ENCODE data around the gene ZNF480.
A peak's percentile ranks its signal among the peaks of the same experiment; 100 is the strongest.
"Not testable (repeated sequence)": the region's sequence is repeated elsewhere in the genome, so short reads cannot be mapped to it uniquely, and the experiment has no call there.

ZNF480 gene

DNA sequence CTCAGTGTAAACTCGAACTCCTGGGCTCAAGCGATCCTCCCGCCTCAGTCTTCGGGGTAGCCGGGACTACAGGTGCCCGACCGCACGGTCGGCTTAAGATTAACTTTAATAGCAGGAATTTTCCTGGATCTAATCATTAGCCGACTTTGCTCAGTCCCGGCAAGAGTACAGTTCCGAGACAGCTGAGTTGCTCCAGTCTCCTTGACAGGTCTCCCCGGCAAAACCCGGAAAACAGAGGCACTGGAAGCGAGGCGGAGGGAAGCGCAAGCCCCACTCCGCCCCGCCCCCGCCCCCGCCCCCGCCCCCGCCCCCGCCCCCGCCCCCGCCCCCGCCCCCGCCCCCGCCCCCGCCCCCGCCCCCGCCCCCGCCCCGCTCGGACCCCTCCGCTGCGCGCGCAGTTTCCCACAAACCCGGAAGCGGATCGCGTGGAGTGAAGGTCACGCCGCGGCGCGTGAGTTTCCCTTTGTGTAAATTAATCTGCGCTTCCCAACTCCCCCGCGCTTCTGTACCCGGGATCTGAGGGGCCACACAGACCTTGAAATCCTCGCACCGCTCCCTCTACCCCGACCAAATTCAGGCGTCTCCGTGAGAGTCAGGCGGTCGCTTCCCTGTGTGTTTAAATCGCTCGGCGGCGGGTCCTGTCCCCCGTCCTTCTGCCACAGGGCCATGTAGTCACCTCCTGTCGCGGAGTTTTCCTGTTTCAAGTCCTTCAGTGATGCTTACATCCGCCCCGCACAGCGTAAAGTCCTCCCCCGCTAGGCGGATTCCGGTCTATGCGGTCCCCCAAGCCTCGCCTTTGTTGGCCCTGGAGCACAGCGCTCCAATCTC, at the start of gene ZNF480:
Gene ZNF480, plus strand, starts transcription at position 397 of the 828 bp plus-strand sequence. CDS start 3,244 bp downstream, outside the sequence.
- peak; percentile 47 to 69 for DNase-seq (ENCODE audit: low read depth in 2 of 2)

DNA sequence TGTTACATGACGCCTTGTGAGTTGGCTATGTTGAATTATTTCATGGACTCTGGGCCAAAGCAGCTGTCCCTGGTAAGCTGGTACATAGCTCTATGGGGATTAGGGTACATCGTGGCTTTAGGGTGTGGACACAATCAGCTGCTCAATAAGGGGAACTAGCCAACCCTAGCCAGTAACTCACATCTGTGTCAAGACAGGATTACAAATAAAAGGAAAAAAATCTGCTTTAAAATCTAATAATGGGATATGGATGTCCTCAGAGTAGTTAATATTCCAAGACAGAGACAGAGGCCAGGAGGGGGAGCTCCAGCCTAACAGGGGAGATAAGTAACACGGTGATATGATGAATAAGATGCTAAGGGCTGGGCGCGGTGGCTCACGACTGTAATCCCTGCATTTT, 48.7 kb upstream of the ZNF480 start:
- DNase-seq (ENCODE audit: low read depth in 2 of 2): peak in 1 of 2 donors; percentile 42

- DNase-seq (ENCODE audit: low read depth in 2 of 2): no peak
Measured at GRCh38 chr19:52258426-52258825, 38.5 kb upstream of the ZNF480 start.

DNA sequence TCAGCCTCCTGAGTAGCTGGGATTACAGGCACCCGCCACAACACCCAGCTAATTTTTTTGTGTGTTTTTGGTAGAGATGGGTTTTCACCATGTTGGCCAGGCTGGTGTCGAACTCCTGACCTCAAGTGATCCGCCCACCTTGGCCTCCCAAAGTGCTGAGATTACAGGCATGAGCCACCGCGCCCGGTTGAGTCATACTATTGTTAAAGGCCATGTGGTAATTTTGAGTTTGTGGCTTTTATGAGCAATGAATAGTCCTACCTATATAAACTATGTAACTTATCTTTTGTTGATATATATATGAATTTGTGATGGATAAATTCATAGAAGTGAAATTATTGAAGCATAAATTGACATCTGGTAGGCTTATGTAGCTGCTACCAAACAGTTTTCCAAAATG, 31.4 kb upstream of the ZNF480 start:
- DNase-seq (ENCODE audit: low read depth in 2 of 2): not testable (repeated sequence)

- peak; percentile 85 to 98 for DNase-seq (ENCODE audit: low read depth in 2 of 2)
Measured at GRCh38 chr19:52269338-52270261, 27.4 kb upstream of the ZNF480 start, which contains the start of gene ZNF766. ZNF766 (plus strand) TSS chr19:52269587; CDS start chr19:52269614, 27 bp downstream.

DNA sequence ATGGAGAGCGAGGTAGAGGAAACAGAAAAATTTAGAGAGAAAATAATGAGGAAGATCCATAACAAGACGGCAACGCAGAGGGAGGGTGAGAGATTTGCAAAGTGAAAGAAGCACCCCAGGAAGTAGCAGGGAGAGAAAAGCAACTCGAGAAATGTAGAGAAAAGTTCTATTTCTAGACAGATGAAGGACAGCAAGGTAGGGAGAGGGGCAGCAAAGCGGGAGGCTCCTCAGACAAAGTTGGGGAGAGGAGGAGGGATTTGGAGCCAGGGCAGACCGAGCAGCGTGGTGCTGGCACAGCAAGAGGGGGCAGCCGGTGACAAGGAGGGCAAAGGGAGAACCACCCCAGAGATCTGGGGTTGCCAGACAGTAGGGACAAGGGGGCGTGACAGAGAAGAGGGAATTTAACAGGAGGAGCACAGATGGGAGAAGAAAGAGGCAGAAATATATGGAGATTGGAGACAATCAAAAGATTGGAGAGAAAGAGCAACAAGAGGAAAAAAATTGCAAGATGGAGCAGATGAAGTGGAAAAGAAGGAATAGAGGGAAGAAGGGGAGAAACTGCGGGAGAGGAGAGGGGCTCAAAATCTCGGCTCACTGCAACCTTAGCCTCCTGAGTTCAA, 26.6 kb upstream of the ZNF480 start:
- DNase-seq (ENCODE audit: low read depth in 2 of 2): no peak

DNA sequence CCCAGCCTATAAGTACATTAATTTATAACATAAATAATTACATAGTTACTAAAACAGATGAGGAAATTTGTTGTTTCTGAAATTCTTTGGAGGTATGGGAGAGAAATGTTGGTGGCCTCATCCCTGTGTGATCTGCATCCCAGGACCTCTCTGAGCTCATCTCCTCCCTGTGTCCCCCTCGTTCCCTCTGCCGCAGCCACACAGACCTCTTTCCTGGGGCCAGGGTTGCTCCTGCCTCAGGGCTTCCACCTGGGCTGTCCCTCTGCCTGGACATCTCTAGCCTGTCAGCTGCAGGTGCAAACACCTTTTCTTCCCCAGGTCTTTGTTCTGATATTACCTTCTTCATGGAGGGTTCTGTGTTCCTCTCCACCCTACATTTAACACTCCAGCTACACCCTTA, 23.7 kb upstream of the ZNF480 start:
- no peak for DNase-seq (ENCODE audit: low read depth in 2 of 2)

DNA sequence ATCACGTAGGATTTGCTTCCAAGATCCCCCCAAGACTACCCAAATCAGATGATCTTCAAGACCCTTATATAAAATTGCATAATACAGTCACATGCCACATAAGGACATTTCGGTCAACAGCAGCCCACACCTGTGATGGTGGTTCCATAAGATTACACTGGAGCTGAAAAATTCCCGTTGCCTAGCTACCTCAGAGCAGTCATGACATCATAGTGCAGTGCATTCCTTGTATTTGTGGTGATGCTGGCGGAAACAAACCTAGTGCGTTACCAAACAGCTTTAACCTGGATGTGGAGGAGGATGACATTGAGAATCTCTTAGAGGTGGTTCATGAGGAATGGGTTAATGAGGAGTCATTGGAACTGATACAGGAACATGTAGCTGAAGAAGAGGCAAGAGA, 22.8 kb upstream of the ZNF480 start:
- no peak for DNase-seq (ENCODE audit: low read depth in 2 of 2)

DNA sequence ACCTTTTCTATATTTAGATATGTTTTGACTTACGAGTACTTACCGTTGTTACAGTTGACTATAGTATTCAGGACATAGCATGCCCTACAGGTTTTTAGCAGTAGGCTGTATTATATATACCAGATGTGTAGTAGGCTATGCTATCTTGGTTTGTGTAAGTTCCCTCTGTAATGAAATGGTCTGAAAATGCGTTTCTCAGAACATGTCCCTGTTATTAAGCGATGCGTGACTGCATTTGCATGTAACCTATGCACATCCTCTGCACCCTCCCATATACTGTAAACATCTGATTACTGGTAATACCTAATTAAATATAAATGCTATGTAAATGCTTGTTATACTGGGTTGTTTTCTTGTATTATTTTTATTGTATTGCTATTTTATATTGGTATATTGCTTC, 21.0 kb upstream of the ZNF480 start:
- no peak for DNase-seq (ENCODE audit: low read depth in 2 of 2)

GRCh38 chr19:52277471-52277870, 19.5 kb upstream of the ZNF480 start:
- DNase-seq (ENCODE audit: low read depth in 2 of 2): no peak

- DNase-seq (ENCODE audit: low read depth in 2 of 2): no peak
Measured at GRCh38 chr19:52286256-52286655, 10.7 kb upstream of the ZNF480 start.

- no peak for DNase-seq (ENCODE audit: low read depth in 2 of 2)
Measured at GRCh38 chr19:52291781-52292180, 5.2 kb upstream of the ZNF480 start.

DNA sequence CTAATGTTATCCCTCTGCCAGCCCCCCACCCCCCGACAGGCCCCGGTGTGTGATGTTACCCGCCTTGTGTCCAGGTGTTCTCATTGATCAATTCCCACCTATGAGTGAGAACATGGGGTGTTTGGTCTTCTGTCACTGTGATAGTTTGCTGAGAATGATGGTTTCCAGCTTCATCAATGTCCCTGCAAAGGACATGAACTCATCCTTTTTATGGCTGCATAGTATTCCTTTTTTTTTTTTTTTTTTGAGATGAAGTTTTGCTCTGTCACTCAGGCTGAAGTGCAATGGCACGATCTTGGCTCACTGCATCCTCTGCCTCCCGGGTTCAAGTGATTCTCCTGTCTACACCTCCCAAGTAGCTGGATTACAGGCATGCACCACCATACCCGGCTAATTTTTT, 4.0 kb upstream of the ZNF480 start:
- DNase-seq (ENCODE audit: low read depth in 2 of 2): not testable (repeated sequence)

DNA sequence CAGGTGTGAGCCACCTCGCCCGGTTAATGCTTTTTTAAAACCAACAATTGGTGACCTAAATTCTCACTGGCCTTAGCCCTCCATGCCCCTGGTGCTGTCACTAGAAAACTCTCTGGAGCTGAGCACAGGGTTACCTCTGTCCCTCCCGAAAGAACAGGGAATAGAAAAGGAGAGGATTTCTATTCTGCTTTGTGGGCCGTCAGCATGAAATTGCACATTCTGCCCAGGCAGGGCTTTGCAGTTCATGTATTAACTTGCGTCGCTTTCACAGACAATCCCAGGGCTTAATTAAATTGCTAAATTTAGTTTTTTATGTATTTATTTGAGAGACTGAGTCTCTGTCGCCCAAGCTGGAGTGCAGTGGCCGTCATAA, 583 bp upstream of the ZNF480 start:
- no peak for DNase-seq (ENCODE audit: low read depth in 2 of 2)

GRCh38 chr19:52297601-52298364, 814 bp downstream of the ZNF480 start:
- DNase-seq (ENCODE audit: low read depth in 2 of 2): no peak

DNA sequence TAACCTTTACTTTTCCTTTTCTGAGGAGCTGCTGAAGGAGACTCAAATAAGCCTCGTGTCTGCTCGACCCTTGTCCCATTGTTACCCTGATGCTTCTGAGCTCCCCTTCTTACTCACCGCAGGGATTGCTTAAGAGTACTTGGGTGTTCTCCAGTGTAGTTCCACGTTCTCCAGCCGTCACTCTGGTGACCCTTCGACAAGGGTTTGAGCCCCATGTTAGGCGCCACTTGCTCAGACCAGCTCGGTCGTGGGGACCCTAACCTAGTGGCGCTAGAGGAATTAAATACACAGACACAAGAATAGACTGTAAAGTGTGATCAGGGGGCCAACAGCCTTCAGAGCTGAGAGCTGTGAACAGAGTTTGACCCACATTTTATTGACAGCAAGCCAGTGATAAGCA, 10.3 kb downstream of the ZNF480 start:
- no peak for DNase-seq (ENCODE audit: low read depth in 2 of 2)

DNA sequence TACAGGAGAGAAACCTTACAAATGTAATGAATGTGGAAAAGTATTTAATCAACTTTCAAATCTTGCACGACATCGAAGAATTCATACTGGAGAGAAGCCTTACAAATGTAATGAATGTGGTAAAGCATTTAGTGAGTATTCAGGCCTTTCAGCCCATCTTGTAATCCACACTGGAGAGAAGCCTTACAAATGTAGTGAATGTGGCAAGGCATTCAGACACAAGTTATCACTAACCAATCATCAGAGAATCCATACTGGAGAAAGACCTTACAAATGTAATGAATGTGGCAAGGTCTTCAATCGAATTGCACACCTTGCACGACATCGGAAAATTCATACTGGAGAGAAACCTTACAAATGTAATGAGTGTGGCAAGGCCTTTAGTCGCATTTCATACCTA, 25.5 kb downstream of the ZNF480 start:
- no peak for DNase-seq (ENCODE audit: low read depth in 2 of 2)

DNA sequence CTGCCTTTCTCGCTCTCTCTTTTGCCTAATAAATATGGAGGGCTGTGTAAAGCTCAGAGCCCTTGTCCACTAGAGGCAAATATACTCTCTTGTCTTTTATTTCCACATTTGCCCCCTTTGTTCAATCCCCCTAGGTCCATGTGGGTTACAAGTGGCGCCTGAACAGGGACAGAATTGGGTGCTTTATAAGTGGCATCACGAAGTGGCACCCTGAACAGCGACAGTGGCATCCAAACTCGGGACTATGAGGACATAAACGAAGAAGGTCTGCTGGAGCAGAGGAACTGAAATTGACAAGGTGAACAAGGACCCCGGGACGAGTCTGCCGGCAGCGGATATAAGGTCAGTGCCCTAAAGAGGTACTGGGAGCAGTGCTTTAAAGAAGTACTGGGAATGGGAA, 34.8 kb downstream of the ZNF480 start:
- DNase-seq (ENCODE audit: low read depth in 2 of 2): no peak

GRCh38 chr19:52335768-52336116, 38.8 kb downstream of the ZNF480 start:
- DNase-seq (ENCODE audit: low read depth in 2 of 2): no peak

DNA sequence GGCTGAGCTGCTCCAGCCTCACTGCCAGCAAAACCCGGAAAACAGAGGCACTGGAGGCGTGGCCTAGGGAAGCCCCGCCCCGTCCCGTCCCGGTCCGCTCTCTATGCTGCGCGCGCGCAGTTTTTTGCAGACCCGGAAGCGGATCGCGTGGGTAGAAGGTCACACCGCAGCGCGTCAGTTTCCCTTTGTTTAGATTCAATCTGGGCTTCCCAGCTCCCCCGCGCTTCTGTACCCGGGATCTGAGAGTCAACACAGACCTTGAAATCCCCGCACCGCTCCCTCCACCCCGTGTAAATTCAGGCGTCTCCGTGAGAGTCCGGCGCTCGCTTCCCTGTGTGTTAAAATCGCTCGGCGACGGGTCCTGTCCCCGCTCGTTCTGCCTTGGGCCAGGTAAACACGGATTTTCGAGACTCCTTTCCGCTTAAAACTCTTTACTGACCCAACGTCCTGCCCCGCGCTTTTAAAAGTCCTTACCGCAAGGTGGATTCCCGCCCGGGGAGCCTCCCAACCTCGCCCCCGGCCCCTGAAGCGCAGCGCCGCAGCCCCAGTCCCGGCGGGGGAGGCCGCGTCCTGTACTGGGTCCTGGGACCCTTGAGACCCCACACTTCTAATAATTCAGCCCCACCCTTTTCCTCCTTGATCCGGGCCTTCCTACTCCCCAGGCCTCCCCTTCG, 39.3 kb downstream of the ZNF480 start, which contains the start of gene ZNF610:
Gene ZNF610, plus strand, starts transcription at position 127 of the 674 bp plus-strand sequence. CDS start 12,930 bp downstream, outside the sequence.
- DNase-seq (ENCODE audit: low read depth in 2 of 2): peak; percentile 60 to 79

Data from stimulated activated CD4-positive, alpha-beta T cell treated with anti-CD3 and anti-CD28 coated beads, Interleukin-1b, Interleukin-23, amount 100 ng/mL, for 1 hour (primary cell).